GM19324 (cell line): ENCODE results near the gene UGT1A6.

Experiments used
- ATAC-seq: cut with Tn5 transposase; IDR thresholded peaks from one replicate; pipeline ENCODE4 v1.9.1; 2021; ENCODE audit warnings: mild to moderate bottlenecking, moderate library complexity; ENCODE audit not compliant: unreplicated experiment, low FRiP score

The UGT1A6 gene

GRCh38 chr2:233761040-233761769, 68.5 kb downstream of the UGT1A6 start:
- no peak for ATAC-seq

- ATAC-seq = no peak
Observed at GRCh38 chr2:233764264-233764663, 71.6 kb downstream of the UGT1A6 start.

- ATAC-seq = no peak
Observed at GRCh38 chr2:233764761-233765160, 72.1 kb downstream of the UGT1A6 start.

GRCh38 chr2:233766416-233766815, 73.7 kb downstream of the UGT1A6 start:
- no peak for ATAC-seq

GRCh38 chr2:233768076-233768475, 75.4 kb downstream of the UGT1A6 start:
- ATAC-seq = no peak

GRCh38 chr2:233769260-233769659, 76.6 kb downstream of the UGT1A6 start:
- ATAC-seq = no peak

- no peak for ATAC-seq
Observed at GRCh38 chr2:233772153-233772552, 79.5 kb downstream of the UGT1A6 start.

GRCh38 chr2:233772583-233772982, 79.9 kb downstream of the UGT1A6 start:
- ATAC-seq = no peak

GRCh38 chr2:233773854-233774253, 81.2 kb downstream of the UGT1A6 start:
- no peak for ATAC-seq

GRCh38 chr2:233775414-233775813, 82.7 kb downstream of the UGT1A6 start:
- no peak for ATAC-seq

- ATAC-seq = no peak
Observed at GRCh38 chr2:233778030-233778429, 85.3 kb downstream of the UGT1A6 start, which contains the start of gene MROH2A. MROH2A (plus strand) TSS chr2:233778330; CDS start chr2:233779359, 1,029 bp downstream.

GRCh38 chr2:233779722-233780121, 87.0 kb downstream of the UGT1A6 start:
- ATAC-seq = no peak

GRCh38 chr2:233780771-233781170, 88.1 kb downstream of the UGT1A6 start:
- ATAC-seq = no peak

- ATAC-seq = no peak
Observed at GRCh38 chr2:233789554-233789953, 96.9 kb downstream of the UGT1A6 start.

GRCh38 chr2:233791151-233791882, 98.6 kb downstream of the UGT1A6 start:
- ATAC-seq = no peak

- no peak for ATAC-seq
Observed at GRCh38 chr2:233791883-233792329, 99.2 kb downstream of the UGT1A6 start.

GRCh38 chr2:233792720-233793119, 100.0 kb downstream of the UGT1A6 start:
- ATAC-seq = no peak

GRCh38 chr2:233793465-233794127, 100.9 kb downstream of the UGT1A6 start:
- ATAC-seq = no peak

- ATAC-seq = no peak
Observed at GRCh38 chr2:233794128-233794658, 101.5 kb downstream of the UGT1A6 start.

GRCh38 chr2:233795735-233796171, 103.1 kb downstream of the UGT1A6 start:
- no peak for ATAC-seq

- no peak for ATAC-seq
Observed at GRCh38 chr2:233796254-233796653, 103.6 kb downstream of the UGT1A6 start.
